Endothelial cell of umbilical vein (primary cell): ENCODE results near the gene C1QL4.

Experiments used
- EZH2 ChIP-seq: IDR thresholded peaks from 2 replicates; pipeline ENCODE4 v1.6.1; 2012; ENCODE audit warnings: borderline replicate concordance, low read depth, mild to moderate bottlenecking, moderate library complexity, low read length, inconsistent platforms; ENCODE audit not compliant: severe bottlenecking
- TF ChIP-seq, protein P1 (sequence below), 2 donors: IDR thresholded peaks; 1 replicate in 1 of 2; 2 replicates in 1 of 2; pipeline ENCODE4 v1.5.1; 2011; ENCODE audit warnings: low read length in 2 of 2, mild to moderate bottlenecking in 2 of 2, moderate library complexity in 2 of 2, control low read depth in 1 of 2, inconsistent platforms in 1 of 2, low read depth in 1 of 2; ENCODE audit not compliant: insufficient read depth in 1 of 2; ENCODE audit errors: extremely low read depth in 1 of 2

DNA sequence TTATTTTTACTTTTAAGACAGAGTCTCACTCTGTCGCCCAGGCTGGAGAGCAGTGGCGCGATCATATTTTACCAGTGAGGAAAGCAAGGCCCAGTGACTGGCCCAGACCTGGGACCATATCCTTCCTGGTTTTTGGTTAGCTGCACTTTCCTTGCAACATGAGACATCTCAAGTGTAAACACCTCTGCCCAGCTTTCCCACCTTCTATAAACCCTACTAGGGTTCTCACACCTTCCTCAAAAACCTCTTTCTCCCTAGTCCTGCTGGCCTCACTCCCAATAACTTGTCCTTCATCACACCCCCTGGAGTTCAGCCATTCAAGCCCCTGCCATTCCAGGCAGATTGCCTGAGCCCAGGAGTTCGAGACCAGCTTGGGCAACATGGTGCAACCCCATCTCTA is 52.3 kb downstream of the C1QL4 start:
- no peak for TF ChIP-seq EZH2
- TF ChIP-seq, protein P1, sequence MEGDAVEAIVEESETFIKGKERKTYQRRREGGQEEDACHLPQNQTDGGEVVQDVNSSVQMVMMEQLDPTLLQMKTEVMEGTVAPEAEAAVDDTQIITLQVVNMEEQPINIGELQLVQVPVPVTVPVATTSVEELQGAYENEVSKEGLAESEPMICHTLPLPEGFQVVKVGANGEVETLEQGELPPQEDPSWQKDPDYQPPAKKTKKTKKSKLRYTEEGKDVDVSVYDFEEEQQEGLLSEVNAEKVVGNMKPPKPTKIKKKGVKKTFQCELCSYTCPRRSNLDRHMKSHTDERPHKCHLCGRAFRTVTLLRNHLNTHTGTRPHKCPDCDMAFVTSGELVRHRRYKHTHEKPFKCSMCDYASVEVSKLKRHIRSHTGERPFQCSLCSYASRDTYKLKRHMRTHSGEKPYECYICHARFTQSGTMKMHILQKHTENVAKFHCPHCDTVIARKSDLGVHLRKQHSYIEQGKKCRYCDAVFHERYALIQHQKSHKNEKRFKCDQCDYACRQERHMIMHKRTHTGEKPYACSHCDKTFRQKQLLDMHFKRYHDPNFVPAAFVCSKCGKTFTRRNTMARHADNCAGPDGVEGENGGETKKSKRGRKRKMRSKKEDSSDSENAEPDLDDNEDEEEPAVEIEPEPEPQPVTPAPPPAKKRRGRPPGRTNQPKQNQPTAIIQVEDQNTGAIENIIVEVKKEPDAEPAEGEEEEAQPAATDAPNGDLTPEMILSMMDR (IDR thresholded peaks at IDR 0.05; ENCODE audit: extremely low read depth in 1 of 2, insufficient read depth in 1 of 2, low read depth in 1 of 2, low read length in 2 of 2): no peak
